HG02678 (cell line): ENCODE data around the gene HOOK1.
A peak's percentile ranks its signal among the peaks of the same experiment; 100 is the strongest.
"Not testable (repeated sequence)": the region's sequence is repeated elsewhere in the genome, so short reads cannot be mapped to it uniquely, and the experiment has no call there.

ENCODE experiments used
- ATAC-seq: cut with Tn5 transposase; IDR thresholded peaks from one replicate; pipeline ENCODE4 v1.9.1; 2021; ENCODE audit warnings: mild to moderate bottlenecking, moderate library complexity; ENCODE audit not compliant: unreplicated experiment

HOOK1 gene

GRCh38 chr1:59885160-59885832 is 70.5 kb downstream of the HOOK1 start:
- ATAC-seq: no peak

- ATAC-seq: no peak
These were observed 78.4 kb downstream of the HOOK1 start for GRCh38 chr1:59892841-59893811.

GRCh38 chr1:59897165-59897564 is 82.4 kb downstream of the HOOK1 start:
- no peak for ATAC-seq

- ATAC-seq: no peak
These were observed 84.2 kb downstream of the HOOK1 start for GRCh38 chr1:59898927-59899326.

- no peak for ATAC-seq
These were observed 85.9 kb downstream of the HOOK1 start for GRCh38 chr1:59900640-59901039.

- ATAC-seq: no peak
These were observed 87.1 kb downstream of the HOOK1 start for GRCh38 chr1:59901770-59902388.

- peak; percentile 87 for ATAC-seq
These were observed 88.5 kb downstream of the HOOK1 start for GRCh38 chr1:59903141-59903754.

GRCh38 chr1:59906931-59907330 is 92.2 kb downstream of the HOOK1 start:
- no peak for ATAC-seq

- ATAC-seq: no peak
These were observed 93.3 kb downstream of the HOOK1 start for GRCh38 chr1:59908084-59908483.

GRCh38 chr1:59908682-59909081 is 93.9 kb downstream of the HOOK1 start:
- no peak for ATAC-seq

- not testable (repeated sequence) for ATAC-seq
These were observed 100.1 kb downstream of the HOOK1 start for GRCh38 chr1:59914791-59915286.

GRCh38 chr1:59915516-59915915 is 100.8 kb downstream of the HOOK1 start:
- no peak for ATAC-seq

GRCh38 chr1:59917026-59917784 is 102.5 kb downstream of the HOOK1 start:
- ATAC-seq: no peak

- ATAC-seq: no peak
These were observed 103.0 kb downstream of the HOOK1 start for GRCh38 chr1:59917785-59918180.

- ATAC-seq: no peak
These were observed 105.0 kb downstream of the HOOK1 start for GRCh38 chr1:59919746-59920145.

GRCh38 chr1:59921258-59921899 is 106.6 kb downstream of the HOOK1 start:
- not testable (repeated sequence) for ATAC-seq

- ATAC-seq: no peak
These were observed 109.9 kb downstream of the HOOK1 start for GRCh38 chr1:59924653-59925052.
